Astrocyte (in vitro differentiated cells and primary cell): Measurements from ENCODE around the gene CERS4. TPM values are rescaled to one million over a fixed set of nuclear protein-coding genes. Genes with fewer than 3 reads are reported as not detected.
A peak's percentile ranks its signal among the peaks of the same experiment; 100 is the strongest.
"Not testable (repeated sequence)": the region's sequence is repeated elsewhere in the genome, so short reads cannot be mapped to it uniquely, and the experiment has no call there.

Experiments used
- DNase-seq: peaks from one replicate; pipeline ENCODE4 v3.0.0-alpha.2; 2010; ENCODE audit warnings: low read depth
- FAIRE-seq: peaks from 2 replicates; lab custom pipeline; 2011; peaks lifted over from hg19 to GRCh38; lab: Jason Lieb, UNC
- H2AFZ ChIP-seq: 2 replicates; pipeline ENCODE4 v1.6.0; 2012; ENCODE audit warnings: low read depth, low read length, inconsistent platforms
- H3K27ac ChIP-seq: 2 replicates; pipeline ENCODE4 v1.5.1; 2011; ENCODE audit warnings: low read depth, low read length, inconsistent platforms
- H3K27me3 ChIP-seq: 2 replicates; pipeline ENCODE4 v1.6.0; 2011; ENCODE audit warnings: low read length, inconsistent platforms; ENCODE audit not compliant: insufficient read depth
- H3K36me3 ChIP-seq: 2 replicates; pipeline ENCODE4 v1.5.1; 2011; ENCODE audit warnings: low read length, inconsistent platforms; ENCODE audit not compliant: insufficient read depth
- H3K4me1 ChIP-seq: 2 replicates; pipeline ENCODE4 v1.5.1; 2011; ENCODE audit warnings: low read length, inconsistent platforms; ENCODE audit not compliant: insufficient read depth
- H3K4me2 ChIP-seq: 2 replicates; pipeline ENCODE4 v1.6.0; 2012; ENCODE audit warnings: low read length, inconsistent platforms
- H3K4me3 ChIP-seq: 2 replicates; pipeline ENCODE4 v1.5.1; 2011; ENCODE audit warnings: low read depth, mild to moderate bottlenecking, low read length, inconsistent platforms; ENCODE audit not compliant: insufficient read depth
- H3K79me2 ChIP-seq: 2 replicates; pipeline ENCODE4 v1.6.0; 2012; ENCODE audit warnings: mild to moderate bottlenecking, low read length, inconsistent platforms; ENCODE audit not compliant: insufficient read depth
- H3K9ac ChIP-seq: 2 replicates; pipeline ENCODE4 v1.6.0; 2012; ENCODE audit warnings: mild to moderate bottlenecking, low read length, inconsistent platforms
- H3K9me3 ChIP-seq: 2 replicates; pipeline ENCODE4 v1.5.1; 2012; ENCODE audit warnings: low read depth, mild to moderate bottlenecking, low read length, inconsistent platforms; ENCODE audit not compliant: insufficient read depth
- H4K20me1 ChIP-seq: 2 replicates; pipeline ENCODE4 v1.6.0; 2012; ENCODE audit warnings: low read length, inconsistent platforms; ENCODE audit not compliant: insufficient read depth
- H3K27ac Mint-ChIP-seq: one replicate; pipeline ENCODE4 v1.8.0; 2021; ENCODE audit warnings: mild to moderate bottlenecking, mixed read lengths; ENCODE audit not compliant: unreplicated experiment
- H3K27me3 Mint-ChIP-seq: one replicate; pipeline ENCODE4 v1.8.0; 2021; ENCODE audit warnings: low read depth, mixed read lengths; ENCODE audit not compliant: unreplicated experiment
- H3K36me3 Mint-ChIP-seq: one replicate; pipeline ENCODE4 v1.8.0; 2021; ENCODE audit warnings: low read depth, mixed read lengths; ENCODE audit not compliant: unreplicated experiment
- H3K4me1 Mint-ChIP-seq: one replicate; pipeline ENCODE4 v1.8.0; 2021; ENCODE audit warnings: low read depth, mixed read lengths; ENCODE audit not compliant: unreplicated experiment
- H3K4me3 Mint-ChIP-seq: one replicate; pipeline ENCODE4 v1.8.0; 2021; ENCODE audit warnings: mild to moderate bottlenecking, moderate library complexity, mixed read lengths; ENCODE audit not compliant: unreplicated experiment
- H3K9me3 Mint-ChIP-seq: one replicate; pipeline ENCODE4 v1.8.0; 2021; ENCODE audit warnings: mild to moderate bottlenecking, mixed read lengths; ENCODE audit not compliant: unreplicated experiment
- CTCF ChIP-seq: IDR thresholded peaks from 2 replicates; pipeline ENCODE4 v1.5.1; 2011; ENCODE audit warnings: low read depth, mild to moderate bottlenecking, inconsistent platforms, low read length, moderate library complexity; ENCODE audit not compliant: insufficient read depth
- EZH2 ChIP-seq: IDR thresholded peaks from 2 replicates; pipeline ENCODE4 v1.6.1; 2012; ENCODE audit warnings: mild to moderate bottlenecking, low read length, inconsistent platforms; ENCODE audit not compliant: insufficient read depth
- total RNA-seq: library from RNA; stranded (reverse); gene quantifications from 2 replicates; pipeline ENCODE4 v1.2.1, GENCODE V29; 2021

The CERS4 gene
- total RNA-seq, 1 donor from 2014 or later = 15.7 TPM

GRCh38 chr19:8194528-8195267 is 14.5 kb upstream of the CERS4 start:
- no peaks in the 10 kb centered on the region for H3K36me3 Mint-ChIP-seq
- H3K27me3 Mint-ChIP-seq = peaks cover 2% of the 10 kb centered on the region
- no peak for TF ChIP-seq CTCF
- no peak for TF ChIP-seq EZH2
- Histone ChIP-seq H3K27ac (no peak overlapping the region), H3K4me1 (no peaks in the 10 kb centered on the region), H3K4me3 (no peak overlapping the region), H3K9me3 (no peaks in the 10 kb centered on the region), H3K27me3 (no peaks in the 10 kb centered on the region), H4K20me1 (no peaks in the 10 kb centered on the region), H3K4me2 (no peak overlapping the region), H3K9ac (no peak overlapping the region), H2AFZ (no peak overlapping the region), H3K36me3 (no peaks in the 10 kb centered on the region), H3K79me2 (no peaks in the 10 kb centered on the region)
- peaks cover 18% of the 10 kb centered on the region for H3K4me1 Mint-ChIP-seq
- no peak overlapping the region for H3K4me3 Mint-ChIP-seq
- DNase-seq = no peak
- FAIRE-seq = no peak
- peaks cover 2% of the 10 kb centered on the region for H3K9me3 Mint-ChIP-seq
- H3K27ac Mint-ChIP-seq = peak overlapping the region; percentile 41

- H3K9ac ChIP-seq = no peak overlapping the region
- DNase-seq (no peak), FAIRE-seq (no peak)
- Mint-ChIP-seq H3K36me3 (no peaks in the 10 kb centered on the region), H3K4me1 (peaks cover 18% of the 10 kb centered on the region), H3K4me3 (no peak overlapping the region), H3K9me3 (peaks cover 2% of the 10 kb centered on the region), H3K27me3 (peaks cover 2% of the 10 kb centered on the region), H3K27ac (no peak overlapping the region)
- no peak overlapping the region for H2AFZ ChIP-seq
- no peaks in the 10 kb centered on the region for H3K27me3 ChIP-seq
- no peaks in the 10 kb centered on the region for H3K79me2 ChIP-seq
- no peak overlapping the region for H3K4me3 ChIP-seq
- no peak for TF ChIP-seq EZH2
- no peak for TF ChIP-seq CTCF
- H3K9me3 ChIP-seq = no peaks in the 10 kb centered on the region
- no peaks in the 10 kb centered on the region for H3K36me3 ChIP-seq
- no peak overlapping the region for H3K27ac ChIP-seq
- no peak overlapping the region for H3K4me2 ChIP-seq
- no peaks in the 10 kb centered on the region for H4K20me1 ChIP-seq
- H3K4me1 ChIP-seq = no peaks in the 10 kb centered on the region
Observed at GRCh38 chr19:8196271-8196927, 12.8 kb upstream of the CERS4 start.

GRCh38 chr19:8203288-8204120 is 5.7 kb upstream of the CERS4 start:
- peaks cover 14% of the 10 kb centered on the region for H3K27me3 Mint-ChIP-seq
- H3K27ac ChIP-seq, H3K9ac ChIP-seq, H2AFZ ChIP-seq, H3K4me3 Mint-ChIP-seq, H3K27ac Mint-ChIP-seq, H4K20me1 ChIP-seq, H3K9me3 ChIP-seq, DNase-seq, FAIRE-seq, H3K4me1 Mint-ChIP-seq, H3K9me3 Mint-ChIP-seq, H3K79me2 ChIP-seq, H3K36me3 Mint-ChIP-seq, H3K4me3 ChIP-seq, H3K27me3 ChIP-seq, H3K4me1 ChIP-seq, H3K4me2 ChIP-seq, H3K36me3 ChIP-seq: not testable (repeated sequence)
